ENCODE data around the gene SMARCD1.

The SMARCD1 gene

DNA sequence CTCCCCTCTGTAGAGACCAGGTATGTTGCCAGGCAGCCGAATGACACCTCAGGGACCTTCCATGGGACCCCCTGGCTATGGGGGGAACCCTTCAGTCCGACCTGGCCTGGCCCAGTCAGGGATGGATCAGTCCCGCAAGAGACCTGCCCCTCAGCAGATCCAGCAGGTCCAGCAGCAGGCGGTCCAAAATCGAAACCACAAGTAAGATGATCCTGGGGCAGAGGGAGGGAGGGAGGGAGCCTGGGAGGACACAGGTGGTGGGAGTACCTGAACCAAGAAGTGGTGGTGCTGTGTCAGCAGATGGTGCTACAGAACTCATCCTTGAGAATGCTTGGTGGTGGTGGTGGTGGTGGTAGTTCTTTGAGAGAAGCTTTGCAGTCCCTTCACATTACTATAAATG is 1.0 kb downstream of the SMARCD1 start:
- Histone ChIP-seq H3K27me3 (ENCODE audit: control insufficient read depth, insufficient read depth, low read length) (no peaks in the 10 kb centered on the region), H3K4me3 (ENCODE audit: low read length) (no peak overlapping the region), H3K9ac (ENCODE audit: low read length) (peak overlapping the region; percentile 77), H3K9me3 (ENCODE audit: control insufficient read depth, low read length) (no peaks in the 10 kb centered on the region), H3K4me1 (ENCODE audit: control insufficient read depth, insufficient read depth, low read length) (no peaks in the 10 kb centered on the region), H3K36me3 (ENCODE audit: control insufficient read depth, insufficient read depth, low read length) (no peaks in the 10 kb centered on the region)

DNA sequence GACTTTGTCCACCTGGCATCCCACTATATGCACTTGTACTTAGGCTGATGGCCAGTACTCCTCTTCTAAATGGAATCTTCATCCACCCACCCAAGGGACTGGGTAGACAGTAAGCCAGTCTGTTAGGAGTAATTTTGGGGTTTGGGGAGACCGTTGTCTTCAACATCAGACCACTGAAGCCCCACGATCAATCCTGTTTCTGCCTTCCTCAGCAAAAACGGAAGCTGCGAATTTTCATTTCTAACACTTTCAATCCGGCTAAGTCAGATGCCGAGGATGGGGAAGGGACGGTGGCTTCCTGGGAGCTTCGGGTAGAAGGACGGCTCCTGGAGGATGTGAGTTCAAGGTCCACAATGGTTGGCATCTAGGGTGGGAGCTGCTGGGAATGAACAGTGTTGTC is 2.0 kb downstream of the SMARCD1 start:
- H3K36me3 ChIP-seq (ENCODE audit: control insufficient read depth, insufficient read depth, low read length) = no peaks in the 10 kb centered on the region

GRCh38 chr12:50087995-50088394 is 2.9 kb downstream of the SMARCD1 start:
- Histone ChIP-seq H3K9me3 (ENCODE audit: control insufficient read depth, low read length) (no peaks in the 10 kb centered on the region), H3K4me1 (ENCODE audit: control insufficient read depth, insufficient read depth, low read length) (no peaks in the 10 kb centered on the region), H3K9ac (ENCODE audit: low read length) (no peak overlapping the region), H3K27me3 (ENCODE audit: control insufficient read depth, insufficient read depth, low read length) (no peaks in the 10 kb centered on the region), H3K36me3 (ENCODE audit: control insufficient read depth, insufficient read depth, low read length) (no peaks in the 10 kb centered on the region), H3K4me3 (ENCODE audit: low read length) (no peak overlapping the region)

More for the DNA sequence above, 2.0 kb downstream of the SMARCD1 start:
- H3K4me3 ChIP-seq (ENCODE audit: low read length) = no peak overlapping the region
- H3K9ac ChIP-seq (ENCODE audit: low read length) = no peak overlapping the region
- H3K27me3 ChIP-seq (ENCODE audit: control insufficient read depth, insufficient read depth, low read length) = no peaks in the 10 kb centered on the region
- H3K4me1 ChIP-seq (ENCODE audit: control insufficient read depth, insufficient read depth, low read length) = no peaks in the 10 kb centered on the region
- H3K9me3 ChIP-seq (ENCODE audit: control insufficient read depth, low read length) = no peaks in the 10 kb centered on the region

DNA sequence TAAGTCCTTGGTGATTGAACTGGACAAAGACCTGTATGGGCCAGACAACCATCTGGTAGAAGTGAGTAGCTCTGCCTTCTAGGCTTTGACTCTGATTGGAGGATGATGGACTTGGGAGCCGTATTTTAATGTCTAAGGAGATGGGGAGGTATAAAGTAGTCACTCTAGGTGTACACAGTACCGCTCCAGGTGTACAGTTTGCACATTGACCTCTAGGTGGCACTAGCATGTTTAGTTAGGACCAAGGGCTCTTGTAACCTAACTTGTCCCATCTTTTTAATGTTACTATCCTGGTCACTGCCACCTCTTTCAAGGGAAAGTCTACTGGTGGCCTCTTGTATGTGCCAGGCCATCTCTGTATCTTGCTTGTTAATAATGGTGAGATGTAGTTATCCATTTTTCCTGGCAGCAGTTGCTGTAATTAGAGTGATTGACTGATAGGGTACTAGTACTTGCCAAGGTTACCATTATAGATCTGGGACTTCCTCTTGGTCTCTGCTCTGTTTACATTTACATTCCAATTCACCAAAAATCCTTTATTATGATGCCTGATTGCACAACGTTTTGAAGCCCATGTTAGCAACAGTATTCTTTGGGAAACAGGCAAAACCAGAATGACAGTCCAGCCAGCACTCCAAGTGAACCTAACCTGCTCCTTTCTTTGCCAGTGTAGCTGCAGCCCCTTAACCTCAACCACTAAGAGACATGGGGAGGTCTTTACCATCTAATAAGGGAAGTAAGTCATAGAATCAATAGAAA is 3.6 kb downstream of the SMARCD1 start:
- no peak overlapping the region for H3K9ac ChIP-seq (ENCODE audit: low read length)
- no peak overlapping the region for H3K4me3 ChIP-seq (ENCODE audit: low read length)
- no peaks in the 10 kb centered on the region for H3K9me3 ChIP-seq (ENCODE audit: control insufficient read depth, low read length)
- no peaks in the 10 kb centered on the region for H3K36me3 ChIP-seq (ENCODE audit: control insufficient read depth, insufficient read depth, low read length)
- no peaks in the 10 kb centered on the region for H3K4me1 ChIP-seq (ENCODE audit: control insufficient read depth, insufficient read depth, low read length)
- H3K27me3 ChIP-seq (ENCODE audit: control insufficient read depth, insufficient read depth, low read length) = no peaks in the 10 kb centered on the region

GRCh38 chr12:50089730-50090129 is 4.6 kb downstream of the SMARCD1 start:
- no peak overlapping the region for H3K9ac ChIP-seq (ENCODE audit: low read length)
- no peaks in the 10 kb centered on the region for H3K36me3 ChIP-seq (ENCODE audit: control insufficient read depth, insufficient read depth, low read length)
- H3K4me3 ChIP-seq (ENCODE audit: low read length) = no peak overlapping the region
- no peaks in the 10 kb centered on the region for H3K4me1 ChIP-seq (ENCODE audit: control insufficient read depth, insufficient read depth, low read length)
- H3K9me3 ChIP-seq (ENCODE audit: control insufficient read depth, low read length) = no peaks in the 10 kb centered on the region
- no peaks in the 10 kb centered on the region for H3K27me3 ChIP-seq (ENCODE audit: control insufficient read depth, insufficient read depth, low read length)

GRCh38 chr12:50090391-50090790 is 5.2 kb downstream of the SMARCD1 start:
- Histone ChIP-seq H3K4me1 (ENCODE audit: control insufficient read depth, insufficient read depth, low read length) (no peaks in the 10 kb centered on the region), H3K27me3 (ENCODE audit: control insufficient read depth, insufficient read depth, low read length) (no peaks in the 10 kb centered on the region), H3K4me3 (ENCODE audit: low read length) (no peak overlapping the region), H3K9ac (ENCODE audit: low read length) (no peak overlapping the region), H3K36me3 (ENCODE audit: control insufficient read depth, insufficient read depth, low read length) (no peaks in the 10 kb centered on the region), H3K9me3 (ENCODE audit: control insufficient read depth, low read length) (no peaks in the 10 kb centered on the region)

GRCh38 chr12:50097952-50098351 is 12.8 kb downstream of the SMARCD1 start:
- H3K9ac ChIP-seq (ENCODE audit: low read length) = no peak overlapping the region

DNA sequence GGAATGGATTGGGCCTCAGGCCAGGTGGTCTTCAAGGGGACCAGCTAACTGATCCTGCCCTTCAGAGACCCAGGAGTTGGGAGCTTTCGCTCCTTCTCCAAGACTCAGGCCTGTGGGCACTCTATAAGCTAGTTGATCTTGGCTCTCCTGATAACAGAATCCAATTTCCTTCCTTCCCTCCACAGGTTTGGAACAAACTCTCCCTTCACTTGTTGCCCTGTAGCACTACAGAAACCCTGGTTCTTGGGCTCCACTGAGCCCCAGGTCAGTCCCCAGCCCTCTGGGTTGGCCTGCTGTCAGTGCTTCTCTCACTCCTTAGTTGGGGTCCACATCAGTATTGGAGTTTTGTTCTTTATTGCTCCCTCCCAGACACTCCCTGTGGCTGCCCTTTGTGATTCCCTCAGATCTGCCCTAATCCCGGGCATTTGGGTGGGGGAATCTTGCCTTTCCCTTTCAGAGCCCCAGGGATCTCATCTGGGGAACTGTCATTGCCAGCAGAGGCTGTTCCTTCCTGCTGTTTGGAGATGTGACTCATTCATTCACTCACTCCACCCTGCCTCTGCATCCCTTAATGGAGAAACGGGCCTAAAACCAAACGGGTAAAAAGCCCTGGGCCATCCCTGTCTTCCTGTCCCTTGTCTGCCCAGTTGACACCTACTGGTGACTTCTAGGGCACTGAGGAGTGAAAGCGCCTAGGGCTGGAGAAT is 14.3 kb downstream of the SMARCD1 start:
- Histone ChIP-seq H3K36me3 (ENCODE audit: control insufficient read depth, insufficient read depth, low read length) (peaks cover 14% of the 10 kb centered on the region), H3K9me3 (ENCODE audit: control insufficient read depth, low read length) (no peaks in the 10 kb centered on the region), H3K9ac (ENCODE audit: low read length) (no peak overlapping the region)

More at GRCh38 chr12:50097952-50098351, 12.8 kb downstream of the SMARCD1 start:
- Histone ChIP-seq H3K36me3 (ENCODE audit: control insufficient read depth, insufficient read depth, low read length) (peaks cover 14% of the 10 kb centered on the region), H3K4me3 (ENCODE audit: low read length) (no peak overlapping the region), H3K9me3 (ENCODE audit: control insufficient read depth, low read length) (no peaks in the 10 kb centered on the region), H3K27me3 (ENCODE audit: control insufficient read depth, insufficient read depth, low read length) (no peaks in the 10 kb centered on the region), H3K4me1 (ENCODE audit: control insufficient read depth, insufficient read depth, low read length) (no peaks in the 10 kb centered on the region)

GRCh38 chr12:50100561-50100960 is 15.4 kb downstream of the SMARCD1 start:
- Histone ChIP-seq H3K36me3 (ENCODE audit: control insufficient read depth, insufficient read depth, low read length) (peaks cover 13% of the 10 kb centered on the region), H3K9me3 (ENCODE audit: control insufficient read depth, low read length) (no peaks in the 10 kb centered on the region)

More for the DNA sequence above, 14.3 kb downstream of the SMARCD1 start:
- Histone ChIP-seq H3K4me1 (ENCODE audit: control insufficient read depth, insufficient read depth, low read length) (peaks cover 14% of the 10 kb centered on the region), H3K4me3 (ENCODE audit: low read length) (no peak overlapping the region), H3K27me3 (ENCODE audit: control insufficient read depth, insufficient read depth, low read length) (no peaks in the 10 kb centered on the region)

GRCh38 chr12:50101663-50102062 is 16.5 kb downstream of the SMARCD1 start:
- H3K4me3 ChIP-seq (ENCODE audit: low read length) = no peak overlapping the region
- no peaks in the 10 kb centered on the region for H3K27me3 ChIP-seq (ENCODE audit: control insufficient read depth, insufficient read depth, low read length)
- H3K9me3 ChIP-seq (ENCODE audit: control insufficient read depth, low read length) = no peaks in the 10 kb centered on the region
- H3K36me3 ChIP-seq (ENCODE audit: control insufficient read depth, insufficient read depth, low read length) = peaks cover 5% of the 10 kb centered on the region
- no peak overlapping the region for H3K9ac ChIP-seq (ENCODE audit: low read length)
- H3K4me1 ChIP-seq (ENCODE audit: control insufficient read depth, insufficient read depth, low read length) = peaks cover 16% of the 10 kb centered on the region

More at GRCh38 chr12:50100561-50100960, 15.4 kb downstream of the SMARCD1 start:
- Histone ChIP-seq H3K4me1 (ENCODE audit: control insufficient read depth, insufficient read depth, low read length) (peaks cover 16% of the 10 kb centered on the region), H3K9ac (ENCODE audit: low read length) (no peak overlapping the region), H3K4me3 (ENCODE audit: low read length) (no peak overlapping the region), H3K27me3 (ENCODE audit: control insufficient read depth, insufficient read depth, low read length) (no peaks in the 10 kb centered on the region)

GRCh38 chr12:50102131-50102531 is 17.0 kb downstream of the SMARCD1 start:
- Histone ChIP-seq H3K27me3 (ENCODE audit: control insufficient read depth, insufficient read depth, low read length) (no peaks in the 10 kb centered on the region), H3K9me3 (ENCODE audit: control insufficient read depth, low read length) (no peaks in the 10 kb centered on the region), H3K4me3 (ENCODE audit: low read length) (no peak overlapping the region), H3K36me3 (ENCODE audit: control insufficient read depth, insufficient read depth, low read length) (peaks cover under 1% of the 10 kb centered on the region), H3K9ac (ENCODE audit: low read length) (no peak overlapping the region), H3K4me1 (ENCODE audit: control insufficient read depth, insufficient read depth, low read length) (peaks cover 16% of the 10 kb centered on the region)

GRCh38 chr12:50102646-50103309 is 17.6 kb downstream of the SMARCD1 start:
- Histone ChIP-seq H3K27me3 (ENCODE audit: control insufficient read depth, insufficient read depth, low read length) (no peaks in the 10 kb centered on the region), H3K36me3 (ENCODE audit: control insufficient read depth, insufficient read depth, low read length) (no peaks in the 10 kb centered on the region), H3K9me3 (ENCODE audit: control insufficient read depth, low read length) (no peaks in the 10 kb centered on the region), H3K9ac (ENCODE audit: low read length) (no peak overlapping the region), H3K4me3 (ENCODE audit: low read length) (no peak overlapping the region), H3K4me1 (ENCODE audit: control insufficient read depth, insufficient read depth, low read length) (peaks cover 16% of the 10 kb centered on the region)

All from mucosa of stomach (tissue), 1 donor.